Measurements from ENCODE around the gene PDXK. TPM values are rescaled to one million over a fixed set of nuclear protein-coding genes. Genes with fewer than 3 reads are reported as not detected.
"Not testable (repeated sequence)": the region's sequence is repeated elsewhere in the genome, so short reads cannot be mapped to it uniquely, and the experiment has no call there.

Gene PDXK
- total and polyA plus RNA-seq, 9 of the 15 experiments (the other 6 are each of a cell fraction or from before 2014, with no cell fraction given) = 5.6 to 162 (median 76.5) TPM

DNA sequence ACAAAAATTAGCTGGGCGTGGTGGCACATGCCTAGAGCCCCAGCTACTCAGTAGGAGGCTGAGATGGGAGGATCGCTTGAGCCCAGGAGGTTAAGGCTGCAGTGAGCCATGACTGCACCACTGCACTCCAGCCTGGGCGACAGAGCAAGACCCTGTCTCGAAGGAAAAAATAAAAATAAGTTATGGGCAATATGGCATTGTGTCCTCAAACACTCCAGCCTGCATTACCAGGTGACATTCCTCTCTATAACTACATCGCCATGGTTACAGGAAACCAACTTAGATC, 19.5 kb upstream of the PDXK start:
- H3K79me2 ChIP-seq (ENCODE audit: control insufficient read depth, insufficient read depth, low read length); H3K9me1 ChIP-seq (ENCODE audit: control insufficient read depth, insufficient read depth, low read length); DNase-seq (ENCODE audit: extremely low read depth in 1 of 4, low spot score in 3 of 4); BruUV-seq (replicated peaks); FAIRE-seq; H3K9me3 ChIP-seq (replicated peaks; ENCODE audit: control insufficient read depth, insufficient read depth, low read depth, low read length); ATAC-seq; intact Hi-C loops (cut with micrococcal nuclease); in situ Hi-C loops (cut with MboI); H3K4me3 ChIP-seq; CTCF ChIA-PET (ENCODE audit: low intra/inter-chr PET ratio); H3K4me2 ChIP-seq (ENCODE audit: insufficient read depth, low read length); H2AFZ ChIP-seq (ENCODE audit: low read depth, low read length); H3K9ac ChIP-seq (ENCODE audit: insufficient read depth in 1 of 2, low read depth in 2 of 2, low read length in 2 of 2); H3K27ac ChIP-seq (ENCODE audit: extremely low read depth, low read depth, low read length); H4K20me1 ChIP-seq (replicated peaks; ENCODE audit: control insufficient read depth, insufficient read depth, low read length); H3K27me3 ChIP-seq (ENCODE audit: control insufficient read depth in 2 of 2, insufficient read depth in 2 of 2, low read length in 2 of 2): not testable (repeated sequence)
- H3K36me3 ChIP-seq (ENCODE audit: control insufficient read depth, insufficient read depth, low read length) = peaks cover 24% of the 10 kb centered on the region; the same call in 2 of the 3 replicates
- POLR2A ChIA-PET = interaction anchor here (1.1 to 2.0 kb wide), 4 partner anchors 9 to 30 kb away, joined by 3 to 6 read pairs (median 5); no protein-coding TSS in a partner anchor
- TF ChIP-seq ZNF121 (CRISPR knock-in tag; conservative IDR thresholded peaks at IDR 0.05) = 0 out of 2 replicates have a peak, but pooled peaks have one; percentile 35
- 63% methylated on average over 5 of the region's 5 CpGs for WGBS (ENCODE audit: insufficient coverage, low coverage, missing lambda C conversion rate)
- peaks cover 26 to 43% of the 10 kb centered on the region in 2 experiments; a peak in 4 of 5 replicates for H3K4me1 ChIP-seq (replicated peaks in 1 of 2; ENCODE audit: control insufficient read depth in 2 of 2, insufficient read depth in 2 of 2, low read length in 2 of 2)

- peaks cover 18% of the 10 kb centered on the region; the same call in 2 of the 3 replicates for H3K36me3 ChIP-seq (ENCODE audit: control insufficient read depth, insufficient read depth, low read length)
- FAIRE-seq (no peak), ATAC-seq (no peak), DNase-seq (ENCODE audit: extremely low read depth in 1 of 4, low spot score in 3 of 4) (no peak)
- H3K4me1 ChIP-seq (replicated peaks in 1 of 2; ENCODE audit: control insufficient read depth in 2 of 2, insufficient read depth in 2 of 2, low read length in 2 of 2) = peaks cover 26 to 41% of the 10 kb centered on the region in 2 experiments; a peak in 4 of 5 replicates
- no peaks in the 10 kb centered on the region for H3K9me3 ChIP-seq (replicated peaks; ENCODE audit: control insufficient read depth, insufficient read depth, low read depth, low read length)
- no peaks in the 10 kb centered on the region for H3K79me2 ChIP-seq (ENCODE audit: control insufficient read depth, insufficient read depth, low read length)
- ChIA-PET CTCF (ENCODE audit: low intra/inter-chr PET ratio) (no interaction called here), POLR2A (interaction anchor here (0.7 to 2.0 kb wide), 8 partner anchors 10 to 56 kb away, joined by 3 to 6 read pairs (median 4); no protein-coding TSS in a partner anchor)
- intact Hi-C loops (cut with micrococcal nuclease) = no loop called here
- H3K4me2 ChIP-seq (ENCODE audit: insufficient read depth, low read length) = no peak overlapping the region
- no peaks in the 10 kb centered on the region for H3K9me1 ChIP-seq (ENCODE audit: control insufficient read depth, insufficient read depth, low read length)
- H3K9ac ChIP-seq (ENCODE audit: insufficient read depth in 1 of 2, low read depth in 2 of 2, low read length in 2 of 2) = no peak overlapping the region
- in situ Hi-C loops (cut with MboI) = no loop called here
- H3K4me3 ChIP-seq = no peak overlapping the region
- H3K27me3 ChIP-seq (ENCODE audit: control insufficient read depth in 2 of 2, insufficient read depth in 2 of 2, low read length in 2 of 2) = no peaks in the 10 kb centered on the region
- no peak overlapping the region for H2AFZ ChIP-seq (ENCODE audit: low read depth, low read length)
- H4K20me1 ChIP-seq (replicated peaks; ENCODE audit: control insufficient read depth, insufficient read depth, low read length) = no peaks in the 10 kb centered on the region
- H3K27ac ChIP-seq (ENCODE audit: extremely low read depth, low read depth, low read length) = no peak overlapping the region
- WGBS (ENCODE audit: insufficient coverage, low coverage, missing lambda C conversion rate) = 74% methylated on average over 13 of the region's 13 CpGs
- BruUV-seq (replicated peaks) = no TSS peak
- no peak for TF ChIP-seq FOXJ2 (tag; IDR thresholded peaks at IDR 0.05)
- no peak for TF ChIP-seq ZNF695 (CRISPR knock-in tag; IDR thresholded peaks at IDR 0.05)
- TF ChIP-seq ZNF384 (IDR thresholded peaks at IDR 0.05; ENCODE audit: low read depth, low read length) = no peak
- TF ChIP-seq, protein P1, sequence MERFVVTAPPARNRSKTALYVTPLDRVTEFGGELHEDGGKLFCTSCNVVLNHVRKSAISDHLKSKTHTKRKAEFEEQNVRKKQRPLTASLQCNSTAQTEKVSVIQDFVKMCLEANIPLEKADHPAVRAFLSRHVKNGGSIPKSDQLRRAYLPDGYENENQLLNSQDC (CRISPR knock-in tag; IDR thresholded peaks at IDR 0.05) = no peak
- TF ChIP-seq ZNF24 (IDR thresholded peaks at IDR 0.05) = no peak
- TF ChIP-seq HOXB6 (CRISPR knock-in tag; IDR thresholded peaks at IDR 0.05; ENCODE audit: borderline replicate concordance) = no peak
- TF ChIP-seq SAFB (IDR thresholded peaks at IDR 0.05; ENCODE audit: borderline replicate concordance, low read depth, low read length) = no peak
- TF ChIP-seq, protein P2, sequence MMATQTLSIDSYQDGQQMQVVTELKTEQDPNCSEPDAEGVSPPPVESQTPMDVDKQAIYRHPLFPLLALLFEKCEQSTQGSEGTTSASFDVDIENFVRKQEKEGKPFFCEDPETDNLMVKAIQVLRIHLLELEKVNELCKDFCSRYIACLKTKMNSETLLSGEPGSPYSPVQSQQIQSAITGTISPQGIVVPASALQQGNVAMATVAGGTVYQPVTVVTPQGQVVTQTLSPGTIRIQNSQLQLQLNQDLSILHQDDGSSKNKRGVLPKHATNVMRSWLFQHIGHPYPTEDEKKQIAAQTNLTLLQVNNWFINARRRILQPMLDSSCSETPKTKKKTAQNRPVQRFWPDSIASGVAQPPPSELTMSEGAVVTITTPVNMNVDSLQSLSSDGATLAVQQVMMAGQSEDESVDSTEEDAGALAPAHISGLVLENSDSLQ (IDR thresholded peaks at IDR 0.05) = peak; percentile 75
- TF ChIP-seq PHF21A (IDR thresholded peaks at IDR 0.05; ENCODE audit: borderline replicate concordance, low read depth) = no peak
- TF ChIP-seq ZBTB33 (CRISPR knock-in tag; IDR thresholded peaks at IDR 0.05) = no peak
- no peak for TF ChIP-seq RBFOX2 (IDR thresholded peaks at IDR 0.05; ENCODE audit: low read depth, low read length)
- TF ChIP-seq ARHGAP35 (IDR thresholded peaks at IDR 0.05; ENCODE audit: partially characterized antibody) = no peak
- no peak for TF ChIP-seq MTA1 (IDR thresholded peaks at IDR 0.05; ENCODE audit: borderline replicate concordance)
Observed at GRCh38 chr21:43699933-43700599, 18.9 kb upstream of the PDXK start.

All from K562 (cell line).